H1 (cell line): ENCODE data around the gene NBPF15. TPM values are rescaled to one million over a fixed set of nuclear protein-coding genes. Genes with fewer than 3 reads are reported as not detected.
"Not testable (repeated sequence)": the region's sequence is repeated elsewhere in the genome, so short reads cannot be mapped to it uniquely, and the experiment has no call there.

Experiments used
- CTCF ChIA-PET: fragments of 300-600 bp; sonication (Branson Sonifier 250); formaldehyde crosslinking; loops from one replicate; lab custom pipeline; 2021; ENCODE audit not compliant: partially characterized antibody; lab: Charles Lee
- POLR2A ChIA-PET: fragments of 300-600 bp; sonication (Branson Sonifier 250); formaldehyde crosslinking; loops from one replicate; lab custom pipeline; 2021; ENCODE audit warnings: inconsistent platforms; ENCODE audit not compliant: partially characterized antibody; lab: Charles Lee
- DNase-seq, 2 experiments: peaks; one replicate each; pipeline versions ENCODE4 v3.0.0 to v3.0.0-alpha.2; 2010 to 2022; ENCODE audit warnings: low spot score in 2 of 2, low read depth in 1 of 2, mixed read lengths in 1 of 2
- FAIRE-seq: peaks from 2 replicates; lab custom pipeline; 2011; peaks lifted over from hg19 to GRCh38; lab: Jason Lieb, UNC
- H2AFZ ChIP-seq: 2 replicates; pipeline ENCODE4 v1.8.1; 2012; ENCODE audit warnings: low read length, inconsistent platforms
- H2AK5ac ChIP-seq: 2 replicates; pipeline ENCODE4 v1.6.1; 2013; ENCODE audit warnings: low read depth, low read length
- H2BK120ac ChIP-seq: replicated peaks from 2 replicates; pipeline ENCODE3; 2013; ENCODE audit warnings: low read depth, low read length, inconsistent platforms
- H2BK12ac ChIP-seq: 2 replicates; pipeline ENCODE4 v1.6.1; 2013; ENCODE audit warnings: low read depth, low read length
- H2BK15ac ChIP-seq: 2 replicates; pipeline ENCODE4 v1.6.1; 2013; ENCODE audit warnings: low read length
- H2BK20ac ChIP-seq: 2 replicates; pipeline ENCODE4 v1.6.1; 2013; ENCODE audit warnings: low read length
- H2BK5ac ChIP-seq: 2 replicates; pipeline ENCODE4 v1.6.1; 2013; ENCODE audit warnings: low read depth, low read length
- H3K14ac ChIP-seq: 2 replicates; pipeline ENCODE4 v1.6.1; 2013; ENCODE audit warnings: inconsistent platforms; ENCODE audit not compliant: insufficient read length
- H3K18ac ChIP-seq: 2 replicates; pipeline ENCODE4 v1.6.1; 2013; ENCODE audit warnings: low read length; ENCODE audit errors: extremely low read depth
- H3K23ac ChIP-seq: 2 replicates; pipeline ENCODE4 v1.6.1; 2013; ENCODE audit warnings: inconsistent platforms; ENCODE audit not compliant: insufficient read length
- H3K23me2 ChIP-seq: 2 replicates; pipeline ENCODE4 v1.6.1; 2013; ENCODE audit warnings: low read depth, low read length
- H3K27ac ChIP-seq: 2 replicates; pipeline ENCODE4 v1.6.1; 2011; ENCODE audit warnings: low read depth, low read length, inconsistent platforms
- H3K27me3 ChIP-seq, 4 experiments: replicated peaks in 1 of 4; 1 replicate in 1 of 4; 2 replicates in 3 of 4; pipeline versions ENCODE4 v1.6.1 to v1.8.1; 2011 to 2013; ENCODE audit warnings: low read length in 3 of 4, mild to moderate bottlenecking in 3 of 4, inconsistent platforms in 2 of 4, mixed read lengths in 2 of 4, moderate library complexity in 1 of 4; ENCODE audit not compliant: control insufficient read depth in 3 of 4, insufficient read depth in 3 of 4; ENCODE audit errors: extremely low read depth in 1 of 4
- H3K36me3 ChIP-seq, 4 experiments: 2 replicates each; pipeline versions ENCODE4 v1.6.1 to v1.8.1; 2011 to 2013; ENCODE audit warnings: mild to moderate bottlenecking in 4 of 4, low read length in 3 of 4, moderate library complexity in 2 of 4, control low read depth in 1 of 4, inconsistent platforms in 1 of 4; ENCODE audit not compliant: insufficient read depth in 4 of 4, control insufficient read depth in 2 of 4
- H3K4ac ChIP-seq: replicated peaks from 2 replicates; pipeline ENCODE3; 2013; ENCODE audit warnings: low read length, low read depth, mixed read lengths, inconsistent platforms; ENCODE audit not compliant: insufficient read length
- H3K4me1 ChIP-seq, 4 experiments: replicated peaks in 1 of 4; 1 replicate in 1 of 4; 2 replicates in 3 of 4; pipeline versions ENCODE4 v1.6.1 to v1.8.1; 2011 to 2013; ENCODE audit warnings: low read length in 3 of 4, inconsistent platforms in 2 of 4, mixed read lengths in 1 of 4; ENCODE audit not compliant: insufficient read depth in 4 of 4, control insufficient read depth in 3 of 4
- H3K4me2 ChIP-seq, 2 experiments: 2 replicates each; pipeline versions ENCODE4 v1.6.1 to v1.8.1; 2011 to 2013; ENCODE audit warnings: low read depth in 2 of 2, low read length in 2 of 2, control low read depth in 1 of 2, inconsistent platforms in 1 of 2, mild to moderate bottlenecking in 1 of 2; ENCODE audit not compliant: insufficient read depth in 1 of 2
- H3K4me3 ChIP-seq, 4 experiments: fragments of 200-600, 300-600 bp in 1 of 4; sonication (generic), shearing (Covaris generic), sonication (Bioruptor Twin) in 1 of 4; 2 replicates each; pipeline versions ENCODE4 v1.5.1 to v1.8.1; 2011 to 2016; ENCODE audit warnings: low read length in 4 of 4, low read depth in 3 of 4, control low read depth in 2 of 4, inconsistent platforms in 2 of 4, mild to moderate bottlenecking in 2 of 4, mixed read lengths in 1 of 4, moderate library complexity in 1 of 4; ENCODE audit not compliant: insufficient read depth in 2 of 4; ENCODE audit errors: extremely low read depth in 1 of 4
- H3K56ac ChIP-seq: replicated peaks from 2 replicates; pipeline ENCODE3; 2013; ENCODE audit warnings: low read depth, mild to moderate bottlenecking, mixed read lengths, low read length, inconsistent platforms; ENCODE audit not compliant: insufficient read length
- H3K79me1 ChIP-seq: 2 replicates; pipeline ENCODE4 v1.6.1; 2013; ENCODE audit warnings: low read depth, low read length, control low read depth
- H3K79me2 ChIP-seq, 2 experiments: 2 replicates each; pipeline versions ENCODE4 v1.6.1 to v1.8.1; 2012 to 2013; ENCODE audit warnings: low read length in 2 of 2, mild to moderate bottlenecking in 2 of 2, inconsistent platforms in 1 of 2; ENCODE audit not compliant: insufficient read depth in 2 of 2, control insufficient read depth in 1 of 2
- H3K9ac ChIP-seq, 4 experiments: replicated peaks in 1 of 4; 1 replicate in 1 of 4; 2 replicates in 3 of 4; pipeline versions ENCODE4 v1.6.1 to v1.8.1; 2011 to 2013; ENCODE audit warnings: low read depth in 3 of 4, low read length in 3 of 4, control low read depth in 2 of 4, mild to moderate bottlenecking in 2 of 4, moderate library complexity in 2 of 4, inconsistent platforms in 1 of 4; ENCODE audit errors: extremely low read depth in 1 of 4
- H3K9me3 ChIP-seq, 2 experiments: 2 replicates each; pipeline versions ENCODE4 v1.6.1 to v1.8.1; 2012 to 2013; ENCODE audit warnings: mild to moderate bottlenecking in 2 of 2, moderate library complexity in 2 of 2, control low read depth in 1 of 2, inconsistent platforms in 1 of 2, low read depth in 1 of 2, low read length in 1 of 2, mixed read lengths in 1 of 2; ENCODE audit not compliant: insufficient read depth in 2 of 2
- H4K20me1 ChIP-seq, 2 experiments: replicated peaks in 1 of 2; 2 replicates each; pipeline versions ENCODE3 to v1.8.1; 2011 to 2013; ENCODE audit warnings: inconsistent platforms in 2 of 2, low read length in 2 of 2, mild to moderate bottlenecking in 1 of 2; ENCODE audit not compliant: insufficient read depth in 2 of 2, control insufficient read depth in 1 of 2
- H4K5ac ChIP-seq: 2 replicates; pipeline ENCODE4 v1.6.1; 2013; ENCODE audit warnings: low read length, low read depth, mixed read lengths, inconsistent platforms; ENCODE audit not compliant: insufficient read length
- H4K8ac ChIP-seq: 2 replicates; pipeline ENCODE4 v1.8.0; 2013; ENCODE audit warnings: mild to moderate bottlenecking, moderate library complexity, low read length, inconsistent platforms; ENCODE audit not compliant: insufficient read depth; ENCODE audit errors: extremely low read depth
- H4K91ac ChIP-seq: replicated peaks from 2 replicates; pipeline ENCODE3; 2013; ENCODE audit warnings: low read length, mixed read lengths, inconsistent platforms; ENCODE audit not compliant: insufficient read length
- WGBS, 2 experiments: shearing (Covaris generic) in 1 of 2; methylation state at CpG; one replicate each; pipeline versions ENCODE4 v1.1.6 to v1.1.7; 2013 to 2015; ENCODE audit warnings: low lambda C conversion rate in 2 of 2, mixed read lengths in 2 of 2, inconsistent platforms in 1 of 2, low coverage in 1 of 2, missing lambda C conversion rate in 1 of 2; ENCODE audit not compliant: insufficient replicate concordance in 2 of 2, insufficient coverage in 1 of 2, insufficient read length in 1 of 2; ENCODE audit errors: extremely low coverage in 1 of 2, missing lambda C conversion rate in 1 of 2; 5-methylcytosine and 5-hydroxymethylcytosine counted together
- polyA plus RNA-seq, 7 experiments: library from polyadenylated mRNA; depleted of rRNA in 3 of 7; stranded (reverse) in 5 of 7; unstranded in 2 of 7; fragments of >200 nt in 5 of 7; fragments of 200-250 nt in 2 of 7; gene quantifications; 1 replicate in 5 of 7; 2 replicates in 1 of 7; 4 replicates in 1 of 7; pipeline versions ENCODE4 v1.2.1 to v1.2.3, GENCODE V29; 2011 to 2013; ENCODE audit warnings: missing spikeins in 2 of 7, mixed read lengths in 2 of 7
- total RNA-seq: library from RNA; stranded (reverse); fragmentation: NEBNext Ultra II Directional; extraction: Animal tissue kit (Norgen Biotek cat#: 25700); gene quantifications from 2 replicates; pipeline ENCODE4 v1.2.1, GENCODE V29; 2021

NBPF15 gene
- total and polyA plus RNA-seq, 2 of the 8 experiments (the other 6 are each of a cell fraction or from before 2014, with no cell fraction given), result 7.9 to 9.4 TPM

GRCh38 chr1:144496429-144496828, 35.0 kb upstream of the NBPF15 start:
- H3K9ac ChIP-seq, H3K9me3 ChIP-seq, H2BK5ac ChIP-seq, H3K56ac ChIP-seq, H3K14ac ChIP-seq, H3K27me3 ChIP-seq, H2BK20ac ChIP-seq, H3K4ac ChIP-seq, H3K4me3 ChIP-seq, H3K23me2 ChIP-seq, H3K23ac ChIP-seq, H3K4me2 ChIP-seq, H4K5ac ChIP-seq, POLR2A ChIA-PET, H2AFZ ChIP-seq, H4K8ac ChIP-seq, H3K18ac ChIP-seq, H2BK120ac ChIP-seq, H3K4me1 ChIP-seq, H2BK12ac ChIP-seq, DNase-seq, H2AK5ac ChIP-seq, CTCF ChIA-PET, H3K79me2 ChIP-seq, H3K79me1 ChIP-seq, H2BK15ac ChIP-seq, FAIRE-seq, H3K27ac ChIP-seq, H4K91ac ChIP-seq, H4K20me1 ChIP-seq, H3K36me3 ChIP-seq: not testable (repeated sequence)
- WGBS, 2 experiments, result no CpG with 5 or more reads among the region's 1 CpG

- H4K91ac ChIP-seq, H3K18ac ChIP-seq, H2BK12ac ChIP-seq, H2BK120ac ChIP-seq, POLR2A ChIA-PET, H2BK20ac ChIP-seq, H3K23me2 ChIP-seq, H3K79me2 ChIP-seq, H4K5ac ChIP-seq, H2AFZ ChIP-seq, H3K4me2 ChIP-seq, CTCF ChIA-PET, H3K27me3 ChIP-seq, H3K79me1 ChIP-seq, H2AK5ac ChIP-seq, H4K20me1 ChIP-seq, H3K4ac ChIP-seq, H3K4me3 ChIP-seq, DNase-seq, H3K14ac ChIP-seq, H2BK15ac ChIP-seq, H3K36me3 ChIP-seq, FAIRE-seq, H3K56ac ChIP-seq, H3K9ac ChIP-seq, H3K4me1 ChIP-seq, H3K27ac ChIP-seq, H3K9me3 ChIP-seq, H2BK5ac ChIP-seq, H3K23ac ChIP-seq, H4K8ac ChIP-seq: not testable (repeated sequence)
- WGBS, 2 experiments, result 75% methylated on average over 4 of the region's 4 CpGs; no CpG with 5 or more reads in 1 of the 2 experiments
Measured at GRCh38 chr1:144494130-144494529, 32.7 kb upstream of the NBPF15 start.
